Inferior parietal cortex (tissue), 1 donor: ENCODE data around the gene GPM6B.

Source experiments
- DNase-seq: peaks from one replicate; pipeline ENCODE4 v3.0.0-alpha.2; 2016; ENCODE audit errors: extremely low spot score

The GPM6B gene

GRCh38 chrX:13768939-13769338 lies 48.0 kb downstream of the GPM6B start:
- DNase-seq = no peak

GRCh38 chrX:13764765-13765164 lies 52.1 kb downstream of the GPM6B start:
- DNase-seq = no peak

GRCh38 chrX:13764281-13764680 lies 52.6 kb downstream of the GPM6B start:
- no peak for DNase-seq

- no peak for DNase-seq
Measured at GRCh38 chrX:13763489-13763888, 53.4 kb downstream of the GPM6B start.

- DNase-seq = no peak
Measured at GRCh38 chrX:13761606-13762414, 55.1 kb downstream of the GPM6B start.

- DNase-seq = no peak
Measured at GRCh38 chrX:13760426-13760825, 56.5 kb downstream of the GPM6B start.

- DNase-seq = peak; percentile 1
Measured at GRCh38 chrX:13759152-13759718, 57.7 kb downstream of the GPM6B start.

- no peak for DNase-seq
Measured at GRCh38 chrX:13756381-13756780, 60.5 kb downstream of the GPM6B start.

GRCh38 chrX:13755254-13755653 lies 61.6 kb downstream of the GPM6B start:
- no peak for DNase-seq

- DNase-seq = no peak
Measured at GRCh38 chrX:13754765-13755164, 62.1 kb downstream of the GPM6B start.

- DNase-seq = no peak
Measured at GRCh38 chrX:13752646-13753045, 64.2 kb downstream of the GPM6B start.

- no peak for DNase-seq
Measured at GRCh38 chrX:13752141-13752540, 64.8 kb downstream of the GPM6B start.

- DNase-seq = no peak
Measured at GRCh38 chrX:13750812-13751211, 66.1 kb downstream of the GPM6B start.

- no peak for DNase-seq
Measured at GRCh38 chrX:13750204-13750603, 66.7 kb downstream of the GPM6B start.

GRCh38 chrX:13748486-13748885 lies 68.4 kb downstream of the GPM6B start:
- DNase-seq = no peak

GRCh38 chrX:13747836-13748235 lies 69.1 kb downstream of the GPM6B start:
- peak; percentile 48 for DNase-seq

- no peak for DNase-seq
Measured at GRCh38 chrX:13742397-13743176, 74.3 kb downstream of the GPM6B start.

GRCh38 chrX:13741695-13742094 lies 75.2 kb downstream of the GPM6B start:
- no peak for DNase-seq

- peak; percentile 88 for DNase-seq
Measured at GRCh38 chrX:13734278-13735172, 82.4 kb downstream of the GPM6B start, which contains the start of the genes OFD1 and TRAPPC2. TSS of gene OFD1 (plus strand) at chrX:13734748. CDS start at chrX:13735072, 324 bp downstream. TSS of gene TRAPPC2 (minus strand) at chrX:13734620. CDS start at chrX:13719963, 14,657 bp downstream.

GRCh38 chrX:13733506-13733905 lies 83.4 kb downstream of the GPM6B start:
- DNase-seq = no peak
